Mesodermal cell (in vitro differentiated cells): ENCODE measurements around the gene SERTAD1. TPM values are rescaled to one million over a fixed set of nuclear protein-coding genes. Genes with fewer than 3 reads are reported as not detected.

Source experiments
- H3K27ac ChIP-seq: 2 replicates; pipeline ENCODE4 v1.7.0; 2013; ENCODE audit warnings: mild to moderate bottlenecking, low read depth, low read length, moderate library complexity; ENCODE audit not compliant: severe bottlenecking
- H3K36me3 ChIP-seq: 2 replicates; pipeline ENCODE4 v1.7.1; 2013; ENCODE audit warnings: mild to moderate bottlenecking, low read length, moderate library complexity; ENCODE audit not compliant: control insufficient read depth, insufficient read depth
- H3K4me1 ChIP-seq: one replicate; pipeline ENCODE4 v1.7.1; 2013; ENCODE audit warnings: mild to moderate bottlenecking, low read length; ENCODE audit not compliant: insufficient read depth, control insufficient read depth, poor library complexity, severe bottlenecking
- H3K4me3 ChIP-seq: 2 replicates; pipeline ENCODE4 v1.7.0; 2013; ENCODE audit warnings: low read length, control low read depth, mild to moderate bottlenecking; ENCODE audit not compliant: insufficient read depth, poor library complexity, severe bottlenecking; ENCODE audit errors: extremely low read depth
- H3K9me3 ChIP-seq: 2 replicates; pipeline ENCODE4 v1.7.1; 2013; ENCODE audit warnings: mild to moderate bottlenecking, low read length, moderate library complexity; ENCODE audit not compliant: control insufficient read depth
- WGBS, 2 experiments: methylation state at CpG; one replicate each; pipeline ENCODE4 v1.1.5; 2013; ENCODE audit warnings: missing lambda C conversion rate in 2 of 2; ENCODE audit not compliant: insufficient coverage in 2 of 2; 5-methylcytosine and 5-hydroxymethylcytosine counted together
- polyA plus RNA-seq, 2 experiments: library from polyadenylated mRNA; stranded (reverse); fragments of 50-300 nt; gene quantifications; one replicate each; pipeline ENCODE4 v1.2.3, GENCODE V29; 2013

SERTAD1 gene
- 13.6 TPM for polyA plus RNA-seq (2013, experiment 1 of 2)
- 10.5 TPM for polyA plus RNA-seq (2013, experiment 2 of 2)

DNA sequence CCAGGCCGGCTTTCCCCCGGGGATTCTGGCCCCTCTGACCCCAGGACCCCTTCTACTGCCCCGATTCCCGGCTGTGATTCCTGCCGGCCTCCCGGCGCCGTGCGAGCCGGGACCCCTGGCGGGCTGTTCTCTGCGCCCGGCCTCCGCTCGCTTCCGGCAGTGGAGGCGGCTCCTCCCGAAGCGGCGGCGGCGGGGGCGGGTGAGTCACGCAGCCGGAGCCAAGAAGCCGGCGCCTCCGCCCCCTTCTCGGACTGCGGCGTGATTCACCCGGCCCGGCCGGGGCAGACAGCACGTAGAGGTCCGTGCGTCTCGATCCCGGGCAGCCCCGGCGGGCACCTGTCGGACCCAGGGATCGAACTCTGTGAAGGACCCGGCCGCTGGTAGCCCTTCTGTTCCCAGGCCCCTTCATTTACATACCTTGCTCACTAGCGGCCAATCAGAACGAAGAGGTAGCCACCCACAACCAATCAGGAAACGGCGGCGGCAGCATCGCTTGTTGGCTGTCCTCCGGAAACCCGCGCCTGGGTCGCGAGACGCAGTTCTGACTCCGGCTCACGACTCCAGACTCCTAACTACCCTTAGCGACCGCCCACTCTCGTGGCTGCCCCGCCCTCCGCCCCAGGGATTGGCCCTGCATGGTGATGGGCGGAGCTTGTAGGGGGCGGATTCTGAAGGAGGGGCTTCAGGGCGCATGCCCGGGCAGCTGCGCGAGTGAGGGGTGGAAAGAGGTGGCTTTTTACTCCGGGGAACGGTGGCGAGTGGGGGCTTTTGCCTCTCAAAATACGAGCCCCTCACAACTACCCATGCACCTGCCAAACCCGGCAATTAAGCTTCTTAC, at the start of gene SERTAD1:
SERTAD1 (minus strand) TSS at position 543 of the 838 bp plus-strand sequence. CDS start 2,446 bp downstream, outside the sequence.
- Histone ChIP-seq H3K9me3 (no peaks in the 10 kb centered on the region), H3K27ac (peak within 1 kb of the TSS; percentile 98), H3K4me1 (peaks cover 24% of the 10 kb centered on the region), H3K36me3 (peaks cover 21% of the 10 kb centered on the region), H3K4me3 (peak within 1 kb of the TSS; percentile 86)
- WGBS, 2 experiments, result 0 to 1% methylated on average over 37 to 49 of the region's 75 CpGs

DNA sequence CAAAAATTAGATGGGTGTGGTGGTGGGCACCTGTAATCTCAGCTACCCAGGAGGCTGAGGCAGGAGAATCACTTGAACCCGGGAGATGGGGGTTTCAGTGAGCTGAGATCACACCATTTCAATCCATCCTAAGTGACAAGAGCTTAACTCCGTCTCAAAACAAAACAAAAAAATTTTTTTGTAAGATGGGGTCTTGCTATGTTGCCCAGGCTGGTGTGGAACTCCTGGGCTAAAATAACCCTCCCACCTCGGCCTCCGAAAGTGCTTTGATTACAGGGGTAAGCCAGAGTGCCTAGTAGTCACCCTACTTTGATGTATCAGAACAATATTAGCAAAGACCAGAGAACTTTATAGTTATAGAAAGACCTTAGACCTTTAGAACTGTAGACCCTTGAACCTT, 48.9 kb upstream of the SERTAD1 start:
- WGBS, 2 experiments, result 90% methylated on average over 2 of the region's 4 CpGs; no CpG with 5 or more reads in 1 of the 2 experiments
- no peaks in the 10 kb centered on the region for H3K4me1 ChIP-seq
- H3K36me3 ChIP-seq, result no peaks in the 10 kb centered on the region
- H3K4me3 ChIP-seq, result no peak overlapping the region
- no peak overlapping the region for H3K27ac ChIP-seq
- H3K9me3 ChIP-seq, result no peaks in the 10 kb centered on the region

- 93 to 94% methylated on average over 12 of the region's 13 CpGs for WGBS, 2 experiments
- Histone ChIP-seq H3K4me3 (no peak overlapping the region), H3K27ac (no peak overlapping the region), H3K36me3 (no peaks in the 10 kb centered on the region), H3K9me3 (no peaks in the 10 kb centered on the region), H3K4me1 (no peaks in the 10 kb centered on the region)
Measured at GRCh38 chr19:40472516-40472915, 46.7 kb upstream of the SERTAD1 start.

- Histone ChIP-seq H3K4me1 (no peaks in the 10 kb centered on the region), H3K36me3 (no peaks in the 10 kb centered on the region), H3K9me3 (no peaks in the 10 kb centered on the region), H3K27ac (no peak overlapping the region), H3K4me3 (no peak overlapping the region)
- WGBS, 2 experiments, result 83 to 100% methylated on average over 1 to 3 of the region's 3 CpGs
Measured at GRCh38 chr19:40471111-40471510, 45.3 kb upstream of the SERTAD1 start.

GRCh38 chr19:40469011-40469410, 43.2 kb upstream of the SERTAD1 start:
- H3K36me3 ChIP-seq, result no peaks in the 10 kb centered on the region
- H3K4me1 ChIP-seq, result no peaks in the 10 kb centered on the region
- no peak overlapping the region for H3K4me3 ChIP-seq
- no peak overlapping the region for H3K27ac ChIP-seq
- H3K9me3 ChIP-seq, result no peaks in the 10 kb centered on the region
- WGBS, 2 experiments, result 98 to 100% methylated on average over 2 to 6 of the region's 6 CpGs

DNA sequence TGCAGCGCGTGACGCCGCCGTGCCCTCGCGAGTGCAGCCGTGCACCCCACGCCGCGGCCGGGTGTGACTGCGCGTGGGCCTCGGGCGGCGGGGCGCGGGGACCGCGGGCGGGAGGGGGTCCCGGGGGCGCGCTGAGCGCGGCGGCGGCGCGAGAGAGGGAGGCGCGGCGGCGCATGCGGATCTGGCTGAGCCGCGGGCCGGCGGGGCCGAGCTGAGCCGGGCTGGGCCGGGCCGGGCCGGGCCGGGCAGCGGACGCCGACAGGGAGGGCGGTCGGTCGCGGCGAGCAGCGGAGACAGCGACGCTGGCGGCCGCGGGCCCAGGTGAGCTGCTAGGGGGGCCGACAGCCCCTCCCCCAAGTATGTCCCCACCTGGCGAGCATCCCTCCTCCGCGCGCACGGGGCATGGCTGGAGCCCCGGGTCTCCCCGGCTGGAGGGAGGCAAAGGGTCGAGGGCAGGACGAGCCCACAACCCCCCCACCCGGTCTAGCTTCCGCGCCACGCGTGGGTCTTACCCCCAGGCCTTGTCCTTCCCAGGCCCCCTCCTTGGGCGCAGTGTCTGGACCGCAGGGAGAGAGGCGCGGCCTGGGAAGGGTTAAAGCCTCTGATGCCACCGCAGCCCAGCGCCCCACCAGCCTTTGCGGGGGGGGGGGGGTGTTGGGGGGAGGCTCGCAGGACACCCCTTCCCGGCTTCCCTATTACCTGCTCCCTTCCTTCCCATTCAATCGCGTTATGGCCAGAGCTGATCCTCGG, 41.4 kb upstream of the SERTAD1 start, which contains the start of gene SPTBN4:
SPTBN4 (plus strand) TSS at position 17 of the 750 bp plus-strand sequence. CDS start 5,621 bp downstream, outside the sequence.
- Histone ChIP-seq H3K4me1 (no peaks in the 10 kb centered on the region), H3K9me3 (no peaks in the 10 kb centered on the region), H3K4me3 (peak within 1 kb of the TSS; percentile 53), H3K27ac (no peak within 1 kb of the TSS), H3K36me3 (no peaks in the 10 kb centered on the region)
- WGBS, 2 experiments, result 9% methylated on average over 33 to 42 of the region's 87 CpGs

- Histone ChIP-seq H3K4me1 (no peaks in the 10 kb centered on the region), H3K36me3 (no peaks in the 10 kb centered on the region), H3K9me3 (no peaks in the 10 kb centered on the region), H3K27ac (no peak overlapping the region), H3K4me3 (peak overlapping the region; percentile 53)
- 29 to 38% methylated on average over 33 to 35 of the region's 48 CpGs for WGBS, 2 experiments
Measured at GRCh38 chr19:40466219-40466984, 40.6 kb upstream of the SERTAD1 start.

DNA sequence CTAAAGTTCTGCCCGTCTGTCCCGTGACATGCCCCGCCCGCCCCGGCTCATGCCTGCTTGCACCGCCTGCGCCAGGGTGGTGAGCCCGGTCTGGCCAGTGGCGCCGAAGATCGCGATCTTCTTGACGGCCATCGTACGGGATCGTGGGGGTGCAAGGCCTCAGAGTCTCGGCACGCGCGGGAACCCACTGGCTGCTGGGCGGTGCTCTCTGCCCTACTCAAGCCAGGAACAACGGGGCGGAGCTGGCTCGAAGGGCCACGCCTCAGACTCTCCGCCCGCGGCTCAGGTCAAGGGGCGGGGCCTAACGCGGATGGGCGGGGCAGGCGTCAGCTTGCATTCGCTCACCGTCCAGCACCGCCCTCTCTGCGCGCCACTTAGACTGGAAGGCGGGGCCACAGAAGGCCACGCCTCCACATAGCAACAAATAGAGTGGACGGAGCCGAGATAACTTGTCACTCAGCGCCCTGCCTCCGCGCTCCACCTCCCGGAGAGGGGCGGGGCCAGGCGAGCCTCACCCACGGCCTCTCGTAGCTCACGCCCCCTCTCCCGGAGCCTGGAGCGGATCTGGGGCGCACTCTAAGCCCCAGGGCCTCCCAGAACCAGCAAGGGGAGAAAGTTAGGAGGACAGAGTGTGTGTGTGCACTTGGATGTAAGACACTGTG, 39.9 kb upstream of the SERTAD1 start, which contains the start of gene BLVRB:
BLVRB (minus strand) TSS at position 189 of the 662 bp plus-strand sequence; CDS start at position 132, 57 bp downstream.
- 1 to 2% methylated on average over 29 to 54 of the region's 54 CpGs for WGBS, 2 experiments
- H3K27ac ChIP-seq, result peak within 1 kb of the TSS; percentile 30

DNA sequence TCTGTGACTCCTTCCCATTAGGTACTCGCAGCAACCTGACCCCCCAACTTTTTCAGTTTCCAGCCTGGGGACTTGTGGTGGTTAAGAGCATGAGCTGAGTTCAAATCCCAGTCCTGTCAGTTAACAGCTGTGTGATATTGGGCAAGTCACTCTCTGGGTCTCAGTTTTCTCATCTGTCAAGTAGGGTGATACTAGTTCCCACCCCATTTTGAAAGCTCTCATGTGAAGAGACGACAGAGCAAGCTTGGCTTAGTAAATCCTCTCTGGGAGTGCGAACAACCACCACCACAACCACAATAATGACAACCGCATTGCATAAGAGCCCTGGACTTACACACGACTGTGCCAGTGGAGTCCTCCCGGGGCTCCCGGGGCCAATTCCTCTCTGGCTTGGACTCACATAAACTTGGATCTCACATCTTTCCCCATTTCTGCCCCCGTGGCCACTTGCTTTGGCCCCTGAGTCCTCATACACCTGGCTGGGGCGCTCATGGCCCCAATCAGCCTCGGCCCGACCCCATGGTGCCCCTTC, 39.3 kb upstream of the SERTAD1 start:
- H3K9me3 ChIP-seq, result no peaks in the 10 kb centered on the region
- no peak overlapping the region for H3K27ac ChIP-seq
- H3K36me3 ChIP-seq, result no peaks in the 10 kb centered on the region
- WGBS, 2 experiments, result 24 to 31% methylated on average over 8 to 11 of the region's 11 CpGs
- H3K4me1 ChIP-seq, result no peaks in the 10 kb centered on the region
- H3K4me3 ChIP-seq, result peak overlapping the region; percentile 53

More for the DNA sequence above, 39.9 kb upstream of the SERTAD1 start, which contains the start of gene BLVRB:
- Histone ChIP-seq H3K36me3 (no peaks in the 10 kb centered on the region), H3K4me1 (no peaks in the 10 kb centered on the region), H3K4me3 (peak within 1 kb of the TSS; percentile 53), H3K9me3 (no peaks in the 10 kb centered on the region)
